Right lung (tissue), 5 donors: ENCODE measurements around the gene USP35. TPM values are rescaled to one million over a fixed set of nuclear protein-coding genes. Genes with fewer than 3 reads are reported as not detected.
"Not testable (repeated sequence)": the region's sequence is repeated elsewhere in the genome, so short reads cannot be mapped to it uniquely, and the experiment has no call there.

Experiments used
- DNase-seq, 2 donors: peaks; one replicate each; pipeline ENCODE4 v3.0.0-alpha.2; 2013
- polyA plus RNA-seq, 5 donors: library from polyadenylated mRNA; unstranded; fragments of 120-200 nt; gene quantifications; one replicate each; pipeline versions ENCODE4 v1.2.1 to v1.2.3, GENCODE V29; 2013; ENCODE audit warnings: inconsistent platforms in 1 of 5, low replicate concordance in 1 of 5; ENCODE audit not compliant: insufficient read length in 5 of 5, insufficient read depth in 1 of 5

USP35 gene
- polyA plus RNA-seq, 5 donors = 4.8 to 8.1 (median 7.2) TPM

DNA sequence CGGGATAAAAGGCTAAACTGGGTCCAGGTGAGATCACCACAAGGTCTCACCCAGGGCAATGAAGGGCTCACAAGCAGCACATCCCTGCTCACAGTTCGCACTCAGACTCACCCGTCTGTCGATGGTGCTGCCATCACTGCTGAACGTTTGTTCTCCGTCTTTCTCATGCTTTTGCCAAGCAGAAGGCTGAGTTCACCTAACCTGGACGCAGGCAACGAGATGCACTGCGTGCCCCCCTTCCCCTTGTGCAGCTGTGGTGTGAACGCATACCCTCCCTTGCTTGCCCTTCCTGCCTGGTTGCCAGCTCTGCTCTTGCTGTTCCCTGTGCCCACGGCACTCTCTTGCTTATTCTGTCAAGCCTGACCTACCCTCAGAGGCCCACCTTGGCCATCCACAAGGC, 18.3 kb upstream of the USP35 start:
- DNase-seq = no peak

DNA sequence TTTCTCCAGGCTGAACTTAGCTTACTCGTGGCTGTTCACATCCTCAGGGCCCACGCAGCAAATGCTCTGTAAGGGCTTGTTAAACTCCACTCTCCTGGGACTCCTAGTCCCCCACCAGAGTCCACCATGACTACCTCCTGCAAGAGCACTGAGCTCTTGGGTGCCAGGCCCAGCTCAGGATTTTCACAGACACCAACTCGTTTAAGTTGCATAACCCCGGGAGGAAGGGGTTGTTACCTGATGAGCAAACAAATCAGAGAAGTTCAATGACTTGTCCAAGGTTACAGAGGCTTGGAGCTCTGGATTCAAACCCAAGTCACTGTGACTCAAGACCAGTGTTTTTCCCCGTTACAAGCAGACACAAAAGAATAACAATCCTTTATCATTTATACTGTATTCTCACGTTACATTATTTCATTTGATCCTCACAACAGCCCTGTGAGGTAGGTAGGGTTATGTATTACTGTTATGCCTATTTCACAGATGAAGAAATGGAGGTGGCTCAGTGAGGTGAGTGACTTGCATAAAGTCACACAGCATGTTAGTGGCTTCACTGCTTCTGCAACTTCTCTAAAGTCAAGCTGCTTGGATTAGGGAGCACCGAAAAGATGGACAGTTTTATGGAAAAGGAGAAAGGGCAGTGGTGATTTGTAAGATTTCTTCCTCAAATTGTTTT, 17.7 kb upstream of the USP35 start:
- no peak for DNase-seq

DNA sequence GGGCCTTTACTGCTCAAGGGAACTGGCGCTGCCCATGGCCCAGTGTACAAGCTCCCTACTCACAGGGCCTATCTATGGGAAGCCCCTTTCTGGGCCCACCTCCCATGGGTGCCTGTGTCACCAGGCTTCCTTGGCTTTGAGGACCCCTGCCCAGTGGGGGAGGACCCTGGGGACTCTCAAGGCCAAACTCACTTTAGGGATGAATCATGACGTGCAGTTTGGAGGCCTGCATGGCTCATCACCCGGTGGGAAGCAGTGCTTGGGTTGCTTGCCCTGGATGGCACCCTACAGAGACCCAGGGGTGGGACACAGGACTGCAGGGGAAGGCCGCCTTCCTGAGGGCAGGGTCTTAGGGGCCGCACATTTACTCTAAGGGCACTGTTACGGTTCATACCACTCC, 16.8 kb upstream of the USP35 start:
- no peak for DNase-seq

DNA sequence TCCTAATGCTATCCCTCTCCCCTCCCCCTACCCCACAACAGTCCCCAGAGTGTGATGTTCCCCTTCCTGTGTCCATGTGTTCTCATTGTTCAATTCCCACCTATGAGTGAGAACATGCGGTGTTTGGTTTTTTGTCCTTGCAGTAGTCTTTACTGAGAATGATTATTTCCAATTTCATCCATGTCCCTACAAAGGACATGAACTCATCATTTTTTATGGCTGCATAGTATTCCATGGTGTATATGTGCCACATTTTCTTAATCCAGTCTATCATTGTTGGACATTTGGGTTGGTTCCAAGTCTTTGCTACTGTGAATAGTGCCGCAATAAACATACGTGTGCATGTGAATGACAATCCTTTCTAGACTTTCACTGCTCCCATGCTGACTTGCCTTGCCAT, 12.9 kb upstream of the USP35 start:
- not testable (repeated sequence) for DNase-seq

DNA sequence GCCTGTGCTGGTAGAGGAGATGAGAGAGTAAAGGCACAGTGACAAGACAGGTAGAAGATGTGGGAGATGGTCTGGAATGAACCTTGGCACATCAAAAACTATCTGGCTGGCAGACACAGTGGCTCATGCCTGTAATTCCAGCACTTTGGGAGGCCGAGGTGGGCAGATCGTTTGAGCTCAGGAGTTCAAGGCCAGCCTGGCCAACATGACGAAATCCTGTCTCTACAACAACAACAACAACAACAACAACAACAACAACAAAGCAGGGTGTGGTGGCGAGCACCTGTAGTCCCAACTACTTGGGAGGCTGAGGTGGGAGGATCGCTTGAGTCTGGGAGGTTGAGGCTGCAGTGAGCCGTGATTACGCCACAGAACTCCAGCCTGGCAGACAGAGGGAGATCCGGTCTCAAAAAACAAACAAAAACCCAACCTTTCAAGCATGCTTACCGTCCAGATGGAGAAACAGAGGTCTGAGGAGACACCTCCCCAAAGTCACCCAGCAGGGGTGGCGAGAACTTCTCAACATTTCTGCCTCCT, 12.0 kb upstream of the USP35 start:
- no peak for DNase-seq

DNA sequence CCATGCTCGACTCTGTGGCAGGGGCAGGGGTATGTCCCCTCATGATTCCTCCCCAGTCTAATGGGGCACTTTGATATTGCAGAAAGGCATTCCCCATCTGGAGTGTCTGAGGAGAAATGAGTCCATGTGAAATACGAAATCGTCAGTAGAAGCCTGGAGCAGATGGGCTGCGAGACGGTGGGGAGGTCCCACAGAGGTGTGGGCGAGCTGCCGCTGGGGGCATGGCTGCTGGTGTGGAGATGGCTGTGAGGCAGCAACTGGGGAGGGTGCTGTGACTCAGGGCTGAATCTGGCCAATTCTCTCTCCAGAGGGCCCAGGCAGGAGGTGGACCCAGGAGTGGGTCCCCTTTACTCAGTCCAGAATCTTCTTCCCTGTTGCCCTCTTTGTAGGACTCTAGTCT, 11.5 kb upstream of the USP35 start:
- DNase-seq = no peak

DNA sequence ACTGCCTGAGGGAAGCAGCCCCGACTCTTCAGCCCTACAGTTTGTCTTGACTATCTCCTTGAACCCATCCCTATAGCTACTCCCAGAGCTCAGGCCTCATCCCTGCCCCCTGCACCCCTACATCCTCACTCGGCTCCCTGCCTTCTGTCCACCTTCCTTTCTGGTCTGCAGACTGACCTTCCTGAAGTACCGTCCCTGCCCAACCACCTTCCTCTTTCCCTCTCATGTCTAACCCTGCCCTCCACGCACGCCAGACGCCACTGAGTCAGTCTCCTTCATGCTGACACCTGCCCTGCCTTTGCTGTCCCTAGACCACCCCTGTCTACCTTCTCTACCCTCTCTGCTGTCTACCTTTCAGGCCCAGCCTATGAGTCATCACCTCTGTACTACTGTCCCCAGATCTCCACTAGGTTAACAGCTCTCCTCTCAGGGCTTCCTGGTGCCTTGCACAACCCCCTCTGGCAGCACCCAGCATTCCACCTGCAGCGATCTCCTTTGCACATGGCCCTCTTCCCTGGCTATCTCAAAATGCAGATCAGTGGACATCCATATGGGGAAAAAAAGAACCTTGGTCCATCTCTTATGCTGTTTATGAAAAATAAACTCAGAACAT, 9.2 kb upstream of the USP35 start:
- no peak for DNase-seq

DNA sequence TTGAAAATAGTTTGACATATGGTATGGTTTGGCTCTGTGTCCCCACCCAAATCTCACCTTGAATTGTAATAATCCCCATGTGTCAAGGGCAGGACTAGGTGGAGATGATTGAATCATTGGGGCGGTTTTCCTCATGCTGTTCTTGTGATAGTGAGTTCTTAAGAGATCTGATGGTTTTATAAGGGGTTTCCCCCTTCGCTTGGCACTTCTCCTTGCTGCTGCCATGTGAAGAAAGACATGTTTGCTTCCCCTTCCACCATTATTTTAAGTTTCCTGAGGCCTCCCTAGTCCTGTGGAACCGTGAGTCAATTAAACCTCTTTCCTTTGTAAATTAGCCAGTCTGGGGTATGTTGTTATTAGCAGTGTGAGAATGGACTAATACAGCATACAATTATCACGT, 8.0 kb upstream of the USP35 start:
- DNase-seq = no peak

DNA sequence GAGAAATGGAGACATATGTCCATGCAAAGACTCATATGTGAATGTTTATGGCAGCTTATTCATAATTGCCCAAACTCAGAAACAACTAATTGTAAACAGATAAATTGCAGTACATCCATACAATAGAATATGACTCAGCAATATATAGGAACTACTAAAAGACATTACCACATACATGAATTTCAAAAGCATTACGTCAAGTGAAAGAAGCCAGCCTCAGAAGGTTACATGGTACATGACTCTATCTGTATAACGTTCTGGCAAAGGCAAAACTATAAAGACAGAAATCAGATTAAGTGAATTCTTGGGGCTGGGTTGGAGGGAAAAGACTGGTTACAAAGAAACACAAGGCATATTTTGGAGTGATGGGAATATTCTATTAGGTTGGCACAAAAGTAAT, 7.5 kb upstream of the USP35 start:
- DNase-seq = no peak

DNA sequence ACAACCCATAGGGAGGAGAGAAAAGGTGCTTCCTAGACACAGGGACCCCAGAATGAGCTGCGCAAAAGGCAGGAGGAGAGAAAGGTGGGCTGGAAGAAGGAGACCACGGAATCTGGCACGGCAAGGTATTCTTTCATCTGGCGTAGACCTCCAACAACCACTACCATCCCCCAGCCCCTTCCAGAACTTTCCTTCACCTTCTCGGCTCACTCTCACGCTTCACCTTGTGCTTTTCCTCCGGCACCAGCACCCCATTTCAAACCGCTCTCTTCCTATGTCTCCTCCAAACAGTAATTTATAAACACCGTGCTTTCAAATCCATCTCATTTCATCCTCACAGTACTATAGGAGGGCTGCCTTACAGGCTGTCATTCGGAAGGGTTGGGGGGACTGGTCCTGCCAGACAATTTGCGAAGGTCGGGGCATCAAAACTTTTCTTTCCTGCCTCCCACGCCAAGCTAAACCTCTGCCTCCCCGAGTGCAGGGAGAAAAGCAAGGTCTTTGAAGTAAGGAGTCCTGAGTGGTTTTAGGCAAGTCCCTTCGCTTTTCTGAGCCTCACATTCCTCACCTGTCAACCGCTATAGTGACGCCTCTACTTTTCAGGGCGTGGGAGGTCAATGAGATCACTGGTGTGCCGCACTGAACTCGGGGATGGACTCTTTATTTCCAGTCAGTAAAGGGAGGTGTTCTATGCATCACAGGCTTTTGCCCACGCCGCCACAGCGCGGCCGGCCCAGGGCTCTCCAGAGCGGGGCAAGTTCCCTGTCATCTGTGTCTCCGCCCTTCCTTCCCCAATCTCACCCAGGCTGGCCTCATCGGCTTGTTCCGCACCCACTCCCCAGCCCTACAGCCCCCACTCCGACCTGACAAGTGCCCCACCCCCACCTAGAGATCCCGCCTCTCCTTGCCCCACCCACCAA, 1.1 kb upstream of the USP35 start:
- DNase-seq = no peak

DNA sequence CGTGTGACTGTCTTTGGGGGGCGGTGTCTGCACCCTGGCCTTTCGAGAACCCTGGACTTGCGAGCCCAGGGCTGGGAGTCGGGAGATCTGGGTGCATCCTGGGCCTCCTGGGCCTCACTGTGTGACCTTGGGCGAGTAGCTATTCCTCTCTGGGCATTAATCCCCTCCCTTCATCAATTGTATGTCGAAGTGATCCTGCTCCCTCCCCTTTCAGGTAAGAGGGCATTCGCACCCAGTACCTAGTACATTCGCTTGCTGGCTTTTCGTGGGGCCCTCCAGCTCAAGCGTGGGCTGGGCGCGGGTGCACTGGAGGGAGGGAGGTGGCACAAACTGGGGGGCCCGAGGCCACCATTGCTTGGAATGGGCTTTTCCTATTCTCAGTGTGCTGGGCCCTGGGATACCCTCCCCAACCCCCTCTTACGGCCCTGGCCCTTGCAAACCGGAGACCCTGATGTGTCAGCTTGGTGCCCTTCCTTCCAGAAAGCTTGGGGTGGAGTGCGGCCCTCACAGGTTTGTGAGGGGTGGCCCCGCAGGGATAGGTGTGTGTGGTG, 530 bp downstream of the USP35 start:
- no peak for DNase-seq

DNA sequence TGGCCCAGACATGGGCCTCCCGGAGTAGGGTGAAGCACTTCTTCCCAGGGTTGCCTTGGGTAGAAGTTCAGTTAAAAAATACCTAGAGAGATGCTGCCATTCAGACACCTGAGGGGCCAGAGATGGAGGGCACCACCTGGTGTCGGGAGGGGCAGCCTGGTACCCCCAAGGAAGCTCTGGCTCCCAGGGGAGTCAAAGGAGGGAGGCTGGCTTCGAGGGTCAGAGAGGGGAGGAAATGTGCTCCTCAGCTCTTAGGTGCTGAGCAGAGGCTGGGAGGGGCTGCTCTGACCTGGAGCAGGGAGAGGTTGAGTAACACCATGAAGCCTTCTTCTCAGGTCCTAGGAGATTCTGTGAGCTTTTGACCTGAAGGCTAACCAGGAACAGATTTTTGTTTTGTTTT, 1.1 kb downstream of the USP35 start:
- DNase-seq = no peak

DNA sequence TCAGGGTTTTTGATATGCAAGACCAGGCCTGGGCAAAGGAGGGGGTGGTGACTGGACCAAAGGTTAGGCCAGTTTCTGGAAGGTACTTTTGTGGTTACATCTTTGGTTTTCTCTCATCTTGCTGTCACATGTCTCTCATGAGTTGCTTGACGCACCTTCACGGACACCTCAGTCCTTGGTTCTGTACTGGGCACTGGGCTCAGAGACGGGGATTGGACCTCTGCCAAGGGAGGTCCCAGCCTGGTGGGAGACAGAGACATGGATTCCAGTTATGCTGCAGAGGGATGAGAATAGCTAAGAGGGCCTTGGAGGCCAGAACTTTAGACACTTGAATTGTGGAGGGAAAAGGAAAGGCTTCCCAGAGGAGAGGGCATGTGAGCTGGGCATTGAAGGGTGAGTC, 1.7 kb downstream of the USP35 start:
- DNase-seq = no peak

DNA sequence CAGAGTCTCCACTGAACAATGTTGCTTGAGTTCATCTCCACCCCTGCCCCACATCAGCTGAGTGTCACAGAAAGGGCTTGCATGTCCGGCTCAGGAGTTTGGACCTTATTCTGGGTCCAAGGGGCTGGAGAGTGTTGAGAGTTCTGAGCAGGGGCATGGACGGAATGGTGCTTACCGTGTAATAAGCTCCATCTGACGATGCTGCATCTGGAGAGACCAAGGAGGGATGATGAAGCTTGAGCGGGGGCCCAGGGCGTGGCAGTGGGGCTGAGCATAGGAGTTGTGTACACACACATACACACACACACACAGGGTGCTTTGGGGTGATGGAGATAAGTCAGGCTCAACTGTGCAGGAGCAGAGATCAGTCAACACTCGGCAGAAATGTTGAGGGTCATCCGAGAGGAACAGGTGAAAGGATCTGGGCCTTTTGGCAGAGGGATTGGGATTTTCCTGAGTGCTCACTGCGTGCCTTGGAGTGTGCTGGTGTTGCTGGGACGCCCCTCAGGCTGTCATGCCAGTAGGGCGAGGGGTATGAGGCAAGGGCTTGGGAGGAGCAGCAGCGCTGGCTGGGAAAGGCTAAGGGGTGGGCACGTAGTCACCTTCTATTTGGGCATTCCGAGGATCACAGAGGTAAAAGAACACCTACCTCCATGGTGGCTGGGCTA, 2.3 kb downstream of the USP35 start:
- DNase-seq = no peak

DNA sequence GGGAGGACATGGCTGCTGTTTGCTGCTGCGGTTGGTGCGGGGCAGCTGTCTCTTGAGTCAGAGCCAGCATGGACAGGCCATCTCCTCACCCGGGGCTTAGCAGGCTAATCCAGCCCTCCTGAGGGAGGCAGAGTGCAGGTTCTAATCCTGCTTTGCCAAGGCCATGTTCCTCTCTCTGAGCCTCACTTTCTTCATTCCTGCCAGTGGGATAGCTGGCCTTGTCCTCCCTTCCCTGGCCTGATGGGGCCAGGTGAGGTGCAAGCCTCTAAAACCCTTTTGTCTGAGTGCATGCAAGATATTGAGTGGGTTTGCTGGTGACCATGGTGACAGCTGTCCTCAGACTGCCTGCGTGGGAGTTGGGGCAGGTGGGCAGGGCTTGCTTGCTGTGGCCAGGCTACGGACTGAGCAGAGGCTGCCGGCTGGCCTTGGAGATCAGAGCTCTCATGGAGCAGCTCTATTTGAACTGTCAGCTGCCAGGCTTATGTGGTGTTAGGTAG, 3.6 kb downstream of the USP35 start:
- DNase-seq = no peak

DNA sequence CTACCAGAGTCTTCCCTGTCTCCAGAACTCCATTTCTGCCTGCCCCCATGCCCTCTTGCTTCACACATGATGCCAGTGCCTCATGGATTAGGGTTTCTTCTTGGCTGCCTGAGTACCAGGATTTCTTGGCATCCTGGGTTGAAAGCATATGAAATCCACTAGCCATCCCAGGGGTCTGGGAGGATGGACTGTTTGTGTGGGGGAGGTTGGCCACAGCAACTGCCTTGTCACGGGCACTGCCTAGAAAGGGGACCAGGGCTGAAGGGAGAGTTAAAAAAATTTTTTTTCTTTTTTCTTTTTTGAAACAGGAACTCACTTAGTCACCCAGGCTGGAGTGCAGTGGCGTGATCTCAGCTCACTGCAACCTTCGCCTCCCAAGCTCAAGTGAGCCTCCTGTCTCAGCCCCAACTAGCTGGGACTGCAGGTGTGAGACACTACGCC, 4.2 kb downstream of the USP35 start:
- no peak for DNase-seq

DNA sequence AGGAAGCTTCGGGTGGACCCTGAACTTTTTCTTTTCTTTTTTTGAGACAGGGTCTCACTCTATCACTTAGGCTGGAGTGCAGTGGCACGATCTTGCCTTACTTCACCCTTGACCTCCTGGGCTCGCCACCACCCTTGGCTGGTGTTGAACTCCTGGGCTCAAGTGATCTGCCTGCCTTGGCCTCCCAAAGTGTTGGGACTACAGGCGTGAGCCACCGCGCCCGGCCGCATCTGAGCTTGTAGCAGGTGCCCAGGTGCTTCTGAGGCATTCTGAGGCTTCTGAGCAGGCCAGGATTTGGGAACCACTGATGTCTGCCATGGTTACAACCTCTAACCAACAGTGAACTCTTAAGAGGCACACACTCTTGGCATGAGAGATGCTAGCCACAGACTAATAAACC, 5.1 kb downstream of the USP35 start:
- no peak for DNase-seq

DNA sequence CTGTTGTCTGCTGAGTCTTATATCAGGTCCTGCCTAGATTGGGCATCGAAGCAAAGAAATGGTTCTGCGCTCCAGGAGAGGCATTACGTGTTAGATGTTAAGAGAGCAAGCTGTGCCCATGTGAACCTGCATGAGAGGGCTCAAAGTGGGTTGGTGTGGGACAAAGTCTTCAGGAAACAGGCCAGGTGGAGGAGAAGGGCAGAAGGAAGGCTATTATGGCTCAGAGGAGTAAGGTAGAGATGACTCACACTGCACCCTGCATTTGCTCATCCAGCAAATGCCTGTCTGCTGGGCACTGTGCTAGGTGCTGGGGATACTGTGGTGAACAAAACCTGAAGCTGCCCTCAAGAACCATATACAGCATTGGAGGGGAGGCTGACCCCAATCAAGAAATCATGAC, 5.8 kb downstream of the USP35 start:
- no peak for DNase-seq

DNA sequence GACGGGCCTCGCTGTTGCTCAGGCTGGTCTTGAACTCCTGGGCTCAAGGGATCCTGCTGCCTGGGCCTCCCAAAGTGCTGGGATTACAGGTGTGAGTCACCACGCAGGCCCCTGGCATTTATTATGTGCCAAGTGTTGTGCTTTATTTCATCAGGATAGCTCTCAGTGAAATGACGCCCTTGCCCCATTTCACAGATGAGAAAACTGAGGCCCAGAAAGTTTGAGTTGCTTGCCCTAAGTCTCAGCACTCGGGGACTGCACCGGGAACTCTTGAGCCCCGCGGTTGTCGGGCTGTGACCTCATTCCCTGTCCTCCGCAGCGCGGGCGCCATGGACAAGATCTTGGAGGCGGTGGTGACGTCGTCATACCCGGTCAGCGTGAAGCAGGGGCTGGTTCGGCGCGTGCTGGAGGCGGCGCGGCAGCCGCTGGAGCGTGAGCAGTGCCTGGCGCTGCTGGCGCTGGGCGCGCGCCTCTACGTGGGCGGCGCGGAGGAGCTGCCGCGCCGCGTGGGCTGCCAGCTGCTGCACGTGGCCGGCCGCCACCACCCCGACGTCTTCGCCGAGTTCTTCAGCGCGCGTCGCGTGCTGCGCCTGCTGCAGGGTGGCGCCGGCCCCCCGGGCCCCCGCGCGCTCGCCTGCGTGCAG, 7.3 kb downstream of the USP35 start:
- no peak for DNase-seq

DNA sequence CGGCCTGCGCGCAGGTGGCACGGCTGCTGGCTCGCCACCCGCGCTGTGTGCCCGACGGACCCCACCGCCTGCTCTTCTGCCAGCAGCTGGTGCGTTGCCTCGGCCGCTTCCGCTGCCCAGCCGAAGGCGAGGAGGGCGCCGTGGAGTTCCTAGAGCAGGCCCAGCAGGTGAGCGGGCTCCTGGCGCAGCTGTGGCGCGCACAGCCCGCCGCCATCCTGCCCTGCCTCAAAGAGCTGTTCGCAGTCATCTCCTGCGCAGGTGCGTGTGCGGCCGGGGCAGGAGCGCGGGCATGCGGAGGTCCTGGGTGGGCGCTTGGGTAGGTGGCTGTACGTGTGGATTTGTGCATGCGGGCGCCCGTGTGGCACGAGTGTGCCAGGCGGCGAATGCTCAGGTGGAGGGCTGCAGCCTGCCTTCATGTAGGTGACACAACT, 8.0 kb downstream of the USP35 start:
- no peak for DNase-seq

DNA sequence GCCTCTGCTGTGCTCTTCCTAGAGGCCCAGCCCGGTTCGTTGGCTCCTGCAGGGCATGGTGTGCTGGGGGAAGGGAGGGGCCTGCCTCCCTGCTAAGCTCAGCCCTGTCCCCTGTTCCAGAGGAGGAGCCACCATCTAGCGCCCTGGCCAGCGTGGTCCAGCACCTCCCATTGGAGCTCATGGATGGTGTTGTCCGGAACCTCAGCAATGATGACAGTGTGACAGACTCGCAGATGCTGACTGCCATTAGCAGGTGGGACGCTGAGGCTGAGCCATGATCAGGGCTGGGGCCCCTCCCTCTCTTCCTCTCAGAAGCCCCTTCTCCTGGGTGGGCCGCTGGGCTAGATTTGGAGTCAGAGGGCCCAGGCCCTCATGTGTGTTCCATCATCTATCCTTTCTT, 9.1 kb downstream of the USP35 start:
- no peak for DNase-seq
